GM12872 (cell line): ENCODE measurements around the gene COPS7A.
A peak's percentile ranks its signal among the peaks of the same experiment; 100 is the strongest.

Experiments used
- TF ChIP-seq, protein P1 (sequence below): IDR thresholded peaks from 3 replicates; pipeline ENCODE4 v1.5.1; 2011; ENCODE audit warnings: low read depth, mild to moderate bottlenecking, low read length, moderate library complexity; ENCODE audit not compliant: insufficient read depth

The COPS7A gene

DNA sequence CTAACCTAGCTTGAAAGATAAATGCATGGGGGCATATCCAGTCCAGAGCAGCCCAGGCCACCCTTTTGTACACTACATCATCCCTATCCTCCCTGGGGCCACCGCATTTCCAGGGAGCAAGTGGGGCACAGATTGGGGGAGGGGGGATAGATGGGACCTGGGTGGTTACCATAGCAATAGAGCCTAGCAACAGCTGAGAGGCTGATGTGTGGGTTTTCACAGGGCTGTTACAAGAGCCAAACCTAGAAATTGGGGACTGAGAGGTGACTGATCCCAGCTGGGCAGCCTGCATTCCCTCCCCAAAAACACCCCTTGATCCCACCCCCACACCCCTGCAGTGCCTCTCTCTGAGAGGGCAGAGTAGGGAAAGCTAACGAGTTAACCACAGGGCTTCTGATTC lies 31.0 kb upstream of the COPS7A start:
- TF ChIP-seq, protein P1, sequence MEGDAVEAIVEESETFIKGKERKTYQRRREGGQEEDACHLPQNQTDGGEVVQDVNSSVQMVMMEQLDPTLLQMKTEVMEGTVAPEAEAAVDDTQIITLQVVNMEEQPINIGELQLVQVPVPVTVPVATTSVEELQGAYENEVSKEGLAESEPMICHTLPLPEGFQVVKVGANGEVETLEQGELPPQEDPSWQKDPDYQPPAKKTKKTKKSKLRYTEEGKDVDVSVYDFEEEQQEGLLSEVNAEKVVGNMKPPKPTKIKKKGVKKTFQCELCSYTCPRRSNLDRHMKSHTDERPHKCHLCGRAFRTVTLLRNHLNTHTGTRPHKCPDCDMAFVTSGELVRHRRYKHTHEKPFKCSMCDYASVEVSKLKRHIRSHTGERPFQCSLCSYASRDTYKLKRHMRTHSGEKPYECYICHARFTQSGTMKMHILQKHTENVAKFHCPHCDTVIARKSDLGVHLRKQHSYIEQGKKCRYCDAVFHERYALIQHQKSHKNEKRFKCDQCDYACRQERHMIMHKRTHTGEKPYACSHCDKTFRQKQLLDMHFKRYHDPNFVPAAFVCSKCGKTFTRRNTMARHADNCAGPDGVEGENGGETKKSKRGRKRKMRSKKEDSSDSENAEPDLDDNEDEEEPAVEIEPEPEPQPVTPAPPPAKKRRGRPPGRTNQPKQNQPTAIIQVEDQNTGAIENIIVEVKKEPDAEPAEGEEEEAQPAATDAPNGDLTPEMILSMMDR, result no peak

DNA sequence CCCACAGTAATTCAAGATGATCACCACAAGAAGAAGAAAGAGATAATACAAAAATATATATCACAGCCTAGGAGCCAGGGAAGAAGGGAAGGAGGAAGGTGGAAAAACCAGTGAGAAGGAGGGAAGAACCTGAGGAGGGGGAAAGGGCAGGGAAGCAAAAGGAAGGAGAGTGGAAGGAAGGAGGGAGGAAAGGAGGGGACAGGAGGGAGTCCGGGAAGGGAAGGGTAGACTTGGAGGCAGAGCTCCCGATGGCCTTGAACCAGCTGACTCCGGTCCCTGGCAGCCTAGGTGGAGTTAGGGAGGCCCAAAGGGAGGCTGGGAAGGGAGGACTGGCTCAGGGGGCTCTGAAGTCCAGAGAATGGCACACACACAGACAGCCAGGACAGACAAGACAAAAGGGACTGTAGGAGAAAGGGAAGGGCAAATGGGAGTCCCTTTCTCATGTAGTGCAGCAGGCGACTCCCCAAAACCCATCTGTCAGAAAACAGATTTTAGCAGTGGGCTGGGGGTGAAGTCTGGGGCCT lies 30.0 kb upstream of the COPS7A start:
- TF ChIP-seq, protein P1, result no peak

DNA sequence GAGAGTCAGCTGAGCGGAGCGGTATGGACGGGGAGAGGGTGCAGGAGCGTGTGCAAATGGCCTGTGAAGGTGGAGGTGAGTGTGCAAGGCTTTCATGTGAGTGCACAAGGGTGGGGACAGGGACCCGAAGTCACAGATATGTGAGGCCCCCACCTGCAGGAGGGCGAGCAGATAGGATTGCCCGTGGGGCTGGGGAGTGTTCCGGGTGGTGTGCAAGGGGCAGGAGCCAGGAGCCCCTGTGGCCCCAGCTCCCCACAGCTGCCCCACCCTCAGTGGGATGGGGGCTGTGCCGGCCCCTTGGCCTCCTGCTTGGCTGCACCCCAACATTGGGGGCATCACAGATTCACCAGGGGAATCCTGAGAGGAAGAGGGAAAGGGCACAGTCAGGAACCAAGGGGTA lies 29.1 kb upstream of the COPS7A start:
- TF ChIP-seq, protein P1, result no peak

DNA sequence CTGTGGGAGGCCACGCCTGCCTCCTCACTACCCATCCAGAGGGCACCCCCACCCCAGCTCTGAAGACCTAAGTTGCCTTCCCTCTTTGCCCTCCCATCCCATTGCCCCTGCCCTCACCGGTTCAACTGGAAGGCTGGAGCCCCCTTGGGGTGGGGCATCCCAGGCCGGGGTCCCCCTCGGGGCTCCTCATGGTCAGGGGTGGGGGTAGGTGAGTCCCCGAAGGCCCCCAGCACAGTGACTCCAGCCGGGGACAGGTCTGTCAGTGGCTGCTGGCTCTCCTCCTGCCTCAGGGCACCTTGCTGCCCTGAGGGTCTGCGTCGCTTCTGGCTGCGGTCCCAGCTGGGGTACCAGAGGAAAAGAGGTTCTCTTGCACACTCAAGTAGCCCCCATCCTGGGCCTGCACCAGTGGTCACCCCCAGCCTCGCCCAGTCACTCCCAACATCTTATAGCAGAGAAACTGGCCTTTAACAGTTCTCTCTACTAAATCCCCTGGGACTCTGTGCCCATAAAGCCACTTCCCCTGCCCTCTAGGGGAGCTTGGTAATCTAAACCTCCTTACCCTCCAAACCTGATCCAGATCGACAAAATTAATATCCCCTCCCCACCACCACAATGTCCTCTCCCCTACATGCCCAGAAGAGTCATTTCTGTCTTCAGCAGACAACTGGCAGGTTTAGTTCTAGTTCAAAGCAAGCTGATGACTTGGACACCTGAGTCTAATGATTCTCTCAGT lies 28.4 kb upstream of the COPS7A start:
- TF ChIP-seq, protein P1, result no peak

DNA sequence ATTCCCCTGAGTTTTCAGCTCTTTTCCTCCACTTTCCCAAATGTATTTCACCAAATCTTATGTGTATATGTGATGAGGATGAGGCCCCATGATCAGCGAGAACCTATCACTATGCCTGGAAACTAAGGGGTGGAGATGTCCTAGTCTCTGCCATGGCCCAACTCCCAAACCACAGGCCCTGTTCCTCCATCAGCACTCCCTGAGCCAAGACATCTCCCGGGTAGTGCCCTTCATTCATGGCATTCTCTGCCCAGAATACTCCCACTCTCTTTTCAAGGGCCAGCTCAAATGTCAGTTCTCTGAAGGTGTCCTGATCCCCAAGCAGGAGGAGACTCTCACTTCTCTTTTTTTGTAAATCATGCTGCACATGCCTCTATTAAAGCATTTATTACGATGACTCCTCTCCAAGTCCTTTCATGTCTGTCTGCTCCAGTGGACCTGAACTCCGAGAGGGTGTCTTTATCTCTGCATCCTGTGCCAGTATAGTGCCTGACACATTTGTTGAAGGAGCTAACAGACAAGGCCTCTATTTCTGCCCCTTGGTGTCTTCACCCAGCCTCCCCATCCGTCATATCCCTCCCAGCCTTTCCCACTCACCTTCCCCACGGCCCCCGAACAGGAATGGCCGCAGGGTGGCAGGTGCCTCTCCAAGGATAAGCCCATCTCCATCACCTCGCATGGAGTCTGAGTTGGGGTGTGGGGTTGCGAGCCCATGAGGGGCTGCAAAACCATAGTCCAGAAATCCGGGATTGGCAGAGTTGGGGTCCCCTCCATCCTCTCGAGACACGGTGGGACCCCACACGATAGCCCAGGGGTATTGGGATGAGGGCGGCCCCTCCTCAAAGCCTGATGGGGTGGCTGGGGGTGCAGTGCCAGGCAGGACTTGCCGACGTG lies 26.9 kb upstream of the COPS7A start:
- TF ChIP-seq, protein P1, result no peak

DNA sequence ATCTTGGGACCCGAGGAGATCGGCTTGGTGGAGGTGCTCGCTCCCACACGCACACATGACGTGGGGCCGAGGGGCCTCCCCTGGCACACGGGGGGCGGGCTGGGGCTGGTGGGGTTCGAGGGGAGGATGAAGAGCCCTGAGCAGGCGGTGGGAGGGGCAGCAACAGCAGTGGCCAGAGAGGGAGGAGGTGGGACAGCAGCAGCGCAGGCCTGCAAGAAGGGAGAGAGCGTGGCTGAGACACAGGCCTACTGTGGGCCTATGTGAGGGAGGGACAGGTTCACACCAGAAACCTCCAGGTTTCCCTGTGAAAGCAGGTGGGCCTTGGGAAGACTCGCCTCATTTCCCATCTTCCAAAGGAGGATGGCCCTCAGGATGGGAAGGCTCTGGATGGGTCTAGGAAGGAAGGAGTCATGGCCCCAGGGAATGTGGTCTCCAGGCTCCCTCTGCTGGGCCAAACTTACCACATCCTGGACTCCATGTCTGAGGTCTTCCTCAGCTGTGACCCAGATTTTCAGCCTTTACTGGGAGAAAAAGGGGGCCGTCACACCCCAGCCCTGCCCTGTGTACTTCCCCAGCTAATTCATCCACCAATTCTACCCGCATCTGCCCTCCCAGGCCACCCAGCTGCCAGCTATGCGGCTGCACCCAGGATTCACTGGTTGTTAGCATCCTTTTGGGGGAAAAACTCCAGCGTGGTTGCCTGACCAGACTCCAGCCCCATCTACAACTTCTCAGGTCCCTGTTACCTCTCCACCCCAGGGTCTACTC lies 26.1 kb upstream of the COPS7A start:
- TF ChIP-seq, protein P1, result peak; percentile 69
